Right forelimb (tissue), 1 donor: ENCODE results near the gene TRABD.
A peak's percentile ranks its signal among the peaks of the same experiment; 100 is the strongest.

ENCODE experiments used
- DNase-seq: peaks from one replicate; pipeline ENCODE4 v3.0.0-alpha.2; 2018

The TRABD gene

DNA sequence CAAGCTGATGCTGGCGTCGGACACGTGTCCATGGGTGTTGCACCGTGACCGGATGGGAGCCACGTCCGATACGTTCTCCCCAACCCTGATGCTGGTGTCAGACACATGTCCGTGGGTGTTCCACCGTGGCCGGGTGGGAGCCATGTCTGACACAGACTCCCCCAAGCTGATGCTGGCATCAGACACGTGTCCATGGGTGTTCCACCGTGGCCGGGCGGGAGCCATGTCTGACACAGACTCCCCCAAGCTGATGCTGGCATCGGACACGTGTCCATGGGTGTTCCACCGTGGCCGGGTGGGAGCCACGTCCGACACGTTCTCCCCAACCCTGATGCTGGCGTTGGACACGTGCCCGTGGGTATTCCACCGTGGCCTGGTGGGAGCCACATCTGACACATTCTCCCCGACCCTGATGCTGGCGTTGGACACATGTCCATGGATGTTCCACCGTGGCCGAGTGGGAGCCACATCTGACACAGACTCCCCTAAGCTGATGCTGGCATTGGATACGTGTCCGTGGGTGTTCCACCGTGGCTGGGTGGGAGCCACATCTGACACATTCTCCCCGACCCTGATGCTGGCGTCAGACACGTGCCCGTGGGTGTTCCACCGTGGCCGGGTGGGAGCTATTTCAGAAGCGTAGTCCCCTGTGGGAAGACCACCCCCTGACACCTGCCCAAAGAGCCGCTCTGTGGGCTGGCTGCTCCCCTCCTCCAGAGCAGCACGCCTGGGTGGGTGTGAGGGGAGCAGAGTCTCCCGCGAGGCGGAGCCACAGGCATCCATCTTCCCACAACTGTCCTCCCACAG is 35.1 kb downstream of the TRABD start:
- no peak for DNase-seq

DNA sequence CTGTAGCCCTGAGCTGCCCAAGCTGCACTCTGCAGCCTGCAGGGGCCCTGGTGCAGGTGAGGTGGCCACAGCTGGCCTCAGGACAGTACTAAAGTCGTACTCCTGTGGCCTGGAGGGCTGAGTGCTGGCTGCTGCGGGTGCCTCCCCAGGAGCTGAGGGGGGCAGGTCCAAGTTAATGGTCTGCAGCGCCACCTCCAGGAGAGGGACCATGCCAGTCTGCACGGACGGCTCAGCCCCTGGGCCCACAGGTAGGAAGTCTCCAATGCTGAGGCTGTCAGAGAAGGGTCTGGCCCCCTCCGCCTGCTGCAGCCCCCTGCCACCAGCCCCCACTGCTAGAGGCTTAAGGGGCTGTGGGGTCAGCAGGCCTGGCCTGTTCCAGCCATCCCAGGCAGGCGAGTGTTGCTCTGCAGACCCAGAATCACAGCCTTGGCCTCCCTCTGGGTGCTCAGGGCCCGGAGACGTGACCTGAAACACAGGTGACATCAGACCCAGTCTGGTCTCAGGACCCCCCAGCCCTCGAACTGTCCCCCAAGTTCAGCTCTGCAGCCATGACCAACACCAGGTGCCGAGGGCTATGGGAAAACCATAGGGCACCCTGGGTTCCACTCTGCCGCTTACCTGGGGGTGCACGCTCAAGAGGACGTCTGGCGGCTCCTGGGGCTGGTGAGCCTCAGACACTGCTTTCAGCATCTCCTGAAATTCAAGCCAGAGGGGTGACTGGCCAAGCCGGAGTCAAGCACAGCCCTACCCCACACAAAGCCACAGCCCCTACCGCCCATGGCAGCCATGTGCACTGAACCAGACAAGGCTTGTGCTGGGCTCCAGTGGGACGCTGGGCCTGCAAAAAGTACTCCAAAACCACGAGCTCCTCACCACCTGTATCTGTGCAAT is 35.9 kb downstream of the TRABD start:
- no peak for DNase-seq

DNA sequence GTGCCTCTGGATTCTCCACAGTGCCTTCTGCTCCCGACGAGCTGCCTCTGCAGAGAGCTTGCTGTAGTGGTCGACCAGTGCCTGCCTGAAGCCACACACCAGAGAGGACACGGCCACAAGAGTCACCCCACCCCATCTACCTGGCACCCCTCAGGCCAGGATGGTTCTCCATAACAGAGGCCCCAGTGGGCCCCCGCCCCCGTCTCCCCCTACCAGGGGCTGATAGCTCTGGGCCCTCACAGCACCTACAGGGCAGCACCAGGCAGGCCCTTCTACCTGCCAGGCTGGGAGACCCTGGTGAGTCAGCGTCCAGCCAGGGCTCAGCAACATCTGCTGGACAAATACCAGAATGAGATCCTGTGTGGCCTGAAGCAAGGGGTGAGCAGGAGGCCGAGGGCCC is 36.8 kb downstream of the TRABD start:
- no peak for DNase-seq

DNA sequence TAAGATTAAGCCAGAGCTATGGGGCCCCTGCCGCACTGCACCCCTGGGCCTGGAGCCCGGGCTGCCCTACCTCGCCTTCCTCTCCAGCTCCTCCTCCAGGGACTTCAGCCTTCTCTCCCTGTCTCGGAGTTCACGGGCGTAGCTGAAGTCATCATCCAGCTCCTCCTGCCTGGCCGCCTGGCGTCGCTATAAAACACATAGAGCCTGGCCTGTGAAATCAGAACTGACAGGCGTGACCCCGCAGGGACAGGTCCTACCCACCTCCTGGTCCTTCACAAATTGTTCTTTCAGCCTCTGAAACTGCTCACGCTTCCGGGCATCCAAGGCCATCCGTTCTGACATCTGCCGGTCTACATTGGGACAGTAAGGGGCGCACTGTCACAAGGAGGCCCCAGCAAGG is 38.4 kb downstream of the TRABD start:
- DNase-seq: no peak

DNA sequence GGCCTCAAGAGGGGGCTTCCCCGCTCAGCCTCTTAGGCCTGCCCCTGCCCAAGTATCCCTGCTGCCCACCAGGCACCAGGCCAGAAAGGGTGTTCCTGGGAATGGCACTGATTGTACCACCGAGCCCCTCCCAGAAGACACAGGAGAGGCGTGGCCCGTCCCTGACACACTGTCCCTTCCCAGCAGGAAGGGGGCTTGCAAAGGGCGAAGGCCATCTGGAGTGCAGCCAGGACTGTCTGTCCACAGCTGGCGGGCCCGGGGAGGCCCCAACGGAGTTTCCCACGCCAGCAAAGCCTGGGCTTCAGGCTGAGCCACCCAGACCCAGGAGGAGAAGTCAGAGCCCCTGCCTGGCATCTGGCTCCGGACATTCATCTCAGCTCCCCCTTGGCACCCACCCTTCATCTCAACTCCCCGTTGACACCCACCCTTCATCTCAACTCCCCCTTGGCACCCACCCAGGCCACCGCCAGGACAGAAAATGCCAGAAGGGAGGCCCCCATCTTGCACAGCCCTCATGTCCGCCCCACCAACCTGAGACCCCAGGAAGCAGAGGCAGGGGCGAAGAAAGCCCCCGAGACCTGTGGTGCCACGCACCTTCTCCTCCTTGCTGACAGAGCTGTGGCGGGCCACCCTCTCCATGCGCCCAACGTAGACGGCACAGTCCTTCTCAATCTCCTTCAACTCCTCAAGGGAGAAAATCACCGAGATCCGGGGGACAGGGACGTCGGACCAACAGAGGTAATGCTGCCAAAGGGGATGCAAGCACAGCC is 39.7 kb downstream of the TRABD start:
- DNase-seq: no peak

DNA sequence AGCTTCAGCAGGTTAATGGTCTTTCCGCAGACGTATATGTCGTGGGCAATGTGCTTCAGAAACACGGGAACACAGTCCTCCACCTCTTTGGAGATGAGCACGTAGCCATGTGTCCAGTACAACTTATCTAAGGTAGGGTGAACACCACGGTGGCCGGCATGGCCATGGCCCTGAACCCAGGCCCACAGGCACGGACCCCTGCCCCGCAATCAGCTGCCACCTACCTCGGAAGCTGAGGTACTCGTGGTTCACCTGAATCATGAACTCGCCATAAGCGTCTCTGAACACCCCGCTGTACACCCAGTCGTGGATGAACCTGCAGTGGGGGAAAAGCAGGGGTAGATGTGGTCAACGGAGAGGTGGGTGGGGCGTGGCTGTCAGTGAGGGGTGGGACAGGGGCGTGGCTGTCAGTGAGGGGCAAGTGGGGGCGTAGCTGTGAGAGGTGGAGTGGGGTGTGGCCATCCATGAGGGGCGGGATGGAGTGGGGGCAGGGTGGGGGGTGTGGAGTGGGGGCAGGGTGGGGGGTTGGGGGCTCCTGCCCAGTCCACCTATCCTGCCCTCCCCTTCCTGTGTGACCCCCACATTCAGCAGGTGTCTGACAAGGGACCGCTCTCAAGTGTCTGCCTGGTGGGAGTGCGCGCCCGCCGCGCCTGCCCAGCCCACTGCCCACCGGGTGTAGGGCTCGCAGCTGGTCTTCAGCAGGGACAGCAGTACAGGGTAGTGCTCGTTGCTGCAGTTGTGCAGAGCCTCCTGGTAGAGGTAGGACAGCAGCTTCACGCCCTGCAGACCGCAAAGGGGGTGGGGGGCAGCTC is 40.6 kb downstream of the TRABD start:
- no peak for DNase-seq

DNA sequence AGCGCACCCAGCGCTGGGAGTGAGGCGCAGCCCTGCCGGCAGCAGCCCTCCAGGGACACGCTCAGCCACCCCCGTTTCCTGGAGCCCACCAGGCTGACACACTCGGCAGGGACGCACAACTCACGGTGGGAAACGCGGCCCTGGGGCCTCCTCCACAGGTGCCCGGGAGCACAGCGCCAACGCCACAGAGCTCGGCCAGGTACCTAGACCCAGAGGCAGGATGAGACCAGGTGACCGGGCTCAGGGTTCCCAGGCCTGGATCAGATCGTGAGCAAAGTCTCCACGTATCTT is 41.1 kb downstream of the TRABD start:
- no peak for DNase-seq

DNA sequence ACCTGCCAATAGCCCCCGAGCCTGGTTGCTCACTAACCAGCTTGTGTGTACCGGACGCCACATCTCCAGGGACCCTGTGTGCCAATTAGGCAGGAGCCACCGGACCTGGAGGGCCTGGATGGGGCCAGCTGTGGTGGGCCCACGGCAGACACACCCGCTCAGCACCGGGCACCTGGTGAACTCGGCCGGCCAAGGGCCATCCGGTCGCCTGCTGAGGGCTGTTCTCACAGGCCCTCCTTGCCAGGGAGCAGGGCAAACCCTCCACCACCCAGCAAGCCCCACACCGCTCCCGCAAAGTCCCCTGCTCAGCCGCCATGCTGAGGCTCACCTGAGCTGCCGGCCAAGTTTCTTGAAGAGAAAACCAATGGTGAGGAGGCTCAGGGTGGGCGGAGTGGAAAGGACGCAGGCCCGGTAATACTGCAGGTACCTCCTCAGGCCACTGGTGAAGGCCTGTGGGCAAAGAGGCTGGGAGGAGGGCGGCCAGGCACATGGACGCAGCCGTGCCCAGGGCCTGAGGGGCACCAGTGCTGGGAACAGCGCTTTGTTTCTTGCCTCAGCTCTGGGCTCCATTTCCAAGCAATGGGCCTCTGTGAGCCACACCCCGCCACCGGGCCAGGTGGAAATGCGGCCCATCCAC is 42.0 kb downstream of the TRABD start:
- no peak for DNase-seq

DNA sequence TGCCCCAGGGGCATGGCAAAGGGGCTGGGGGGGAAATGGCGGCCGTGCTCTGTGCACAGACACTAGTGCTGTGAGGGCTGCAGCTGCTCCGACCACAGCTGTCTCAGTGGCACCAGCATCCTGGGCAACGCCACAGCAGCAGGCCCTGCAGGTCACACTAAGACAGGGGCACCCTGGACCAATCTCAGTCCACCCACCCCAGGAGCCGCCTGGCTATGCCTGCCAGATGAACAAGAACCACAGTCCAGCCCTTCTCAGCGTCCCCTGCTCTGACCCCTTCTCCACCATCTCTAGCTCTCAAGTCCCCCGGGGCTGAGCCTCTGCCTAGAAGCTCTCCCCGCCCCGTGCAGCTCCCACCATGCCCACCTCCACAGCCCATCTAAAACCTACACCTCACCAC is 42.7 kb downstream of the TRABD start:
- no peak for DNase-seq

DNA sequence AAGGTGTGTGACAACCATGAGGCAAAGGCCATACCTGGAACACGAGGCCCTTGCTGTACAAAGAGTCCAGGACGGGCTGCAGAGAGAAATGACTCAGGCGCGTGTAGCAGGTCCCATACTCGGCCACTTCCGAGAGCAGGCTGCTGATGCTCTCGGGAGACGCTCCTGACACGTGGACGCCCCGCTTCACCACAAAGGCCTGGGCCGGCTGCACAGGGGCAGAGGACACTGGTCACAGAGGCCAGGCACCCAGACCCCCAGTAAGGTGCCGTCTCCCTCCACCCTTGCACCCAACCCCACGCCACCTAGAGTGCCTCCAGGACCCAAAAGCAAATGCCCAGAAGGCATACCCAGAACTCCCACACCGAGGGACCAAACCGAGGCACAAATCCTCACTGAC is 43.7 kb downstream of the TRABD start:
- no peak for DNase-seq

DNA sequence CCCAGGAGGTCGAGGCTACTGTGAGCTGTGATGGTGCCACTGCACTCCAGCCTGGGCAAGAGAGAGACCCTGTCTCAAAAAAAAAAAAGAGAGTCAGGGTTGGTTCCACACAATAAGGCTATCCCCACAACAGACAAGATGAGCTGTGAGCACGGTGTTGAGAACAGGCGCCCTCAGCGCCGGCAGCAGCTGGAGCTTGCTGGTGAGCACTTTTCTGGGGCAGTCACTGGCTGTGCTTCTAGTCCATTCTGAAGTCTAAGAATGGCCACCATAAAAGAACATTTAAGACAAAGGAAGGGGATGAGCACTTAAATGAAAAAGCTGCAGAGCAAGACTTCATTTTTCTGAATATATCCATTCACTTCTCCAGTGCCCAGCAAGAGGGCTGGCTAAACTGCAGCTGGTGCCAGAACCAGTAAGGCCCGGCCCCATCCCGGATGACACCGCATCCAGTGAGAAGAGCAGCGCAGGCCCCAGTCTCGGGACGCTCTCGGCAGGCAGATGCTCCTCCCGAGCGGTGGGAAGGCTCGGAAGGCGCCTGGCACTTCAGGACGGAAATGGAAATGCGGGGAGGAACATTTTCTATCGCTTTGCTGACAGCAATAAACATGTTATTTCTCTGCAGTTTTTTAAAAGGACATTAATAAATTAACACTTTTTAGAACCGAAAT is 46.9 kb downstream of the TRABD start:
- DNase-seq: no peak

DNA sequence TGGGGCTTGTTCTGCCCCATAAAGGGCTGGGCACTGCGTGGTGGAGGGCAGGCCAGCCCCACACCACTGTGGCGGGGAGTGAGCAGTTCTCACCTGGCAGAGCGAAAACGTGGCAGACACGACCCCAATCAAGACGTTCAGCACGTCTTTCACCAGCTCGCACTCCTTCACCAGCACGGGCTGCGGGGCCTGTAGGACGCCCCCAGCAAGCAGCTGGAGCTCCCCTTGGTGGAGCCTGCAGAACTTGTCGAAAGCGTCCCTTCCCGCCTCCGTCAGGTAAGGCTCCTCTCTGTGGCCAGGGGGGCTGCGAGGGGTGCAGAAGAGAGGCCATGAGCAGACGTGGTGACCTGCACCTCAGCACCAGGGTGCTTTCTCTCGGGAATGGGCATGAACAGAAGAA is 47.5 kb downstream of the TRABD start:
- DNase-seq: no peak

DNA sequence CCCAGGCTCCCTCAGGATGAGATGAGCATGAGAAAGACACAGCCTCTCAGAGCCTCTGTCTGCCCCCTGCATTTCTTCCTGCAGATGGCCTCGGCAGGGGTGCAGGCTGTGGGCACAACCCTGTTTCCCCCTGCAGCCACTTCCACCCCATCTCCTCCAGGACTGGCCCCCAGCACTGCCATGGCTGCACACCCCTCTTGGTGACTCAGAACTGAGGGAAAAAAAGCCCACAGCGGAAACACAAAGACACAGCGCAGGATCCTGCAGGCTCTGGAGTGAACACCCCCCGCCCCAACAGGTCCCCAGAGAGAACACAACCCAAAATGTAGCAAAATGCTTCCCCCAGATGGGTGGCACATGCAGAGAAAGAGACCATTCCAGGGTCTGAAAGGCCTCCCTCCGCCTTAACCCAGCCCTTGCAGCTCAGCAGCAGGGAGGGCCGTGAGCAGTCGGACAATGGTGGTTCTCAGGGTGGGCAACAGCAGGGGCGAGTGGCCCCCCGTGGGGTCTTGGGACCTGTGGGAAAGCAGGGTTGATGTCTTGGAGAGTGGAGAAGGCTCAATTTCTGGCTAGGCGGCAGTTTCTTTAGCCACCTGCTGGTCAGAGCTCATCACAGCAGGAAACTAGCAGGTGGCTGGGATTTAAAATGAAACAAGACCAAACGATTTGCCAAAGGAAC is 51.2 kb downstream of the TRABD start:
- no peak for DNase-seq

DNA sequence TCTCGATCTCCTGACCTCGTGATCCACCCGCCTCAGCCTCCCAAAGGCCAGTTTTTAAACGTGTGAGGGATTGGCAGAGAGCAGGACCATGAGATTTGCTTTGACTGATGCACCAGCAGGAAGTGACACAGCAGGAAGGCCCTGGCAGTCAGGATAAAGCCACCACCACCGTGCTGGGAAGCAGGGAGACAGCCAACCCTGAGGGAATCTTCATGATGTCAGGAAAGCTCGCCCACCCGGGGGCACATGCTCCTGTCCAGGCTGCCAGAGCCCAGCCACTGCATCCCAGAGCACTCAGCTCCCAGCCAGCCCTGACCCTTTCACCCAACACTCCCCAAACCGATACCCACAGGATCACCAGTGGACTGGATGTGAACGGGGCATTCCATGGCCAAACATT is 53.0 kb downstream of the TRABD start:
- no peak for DNase-seq

DNA sequence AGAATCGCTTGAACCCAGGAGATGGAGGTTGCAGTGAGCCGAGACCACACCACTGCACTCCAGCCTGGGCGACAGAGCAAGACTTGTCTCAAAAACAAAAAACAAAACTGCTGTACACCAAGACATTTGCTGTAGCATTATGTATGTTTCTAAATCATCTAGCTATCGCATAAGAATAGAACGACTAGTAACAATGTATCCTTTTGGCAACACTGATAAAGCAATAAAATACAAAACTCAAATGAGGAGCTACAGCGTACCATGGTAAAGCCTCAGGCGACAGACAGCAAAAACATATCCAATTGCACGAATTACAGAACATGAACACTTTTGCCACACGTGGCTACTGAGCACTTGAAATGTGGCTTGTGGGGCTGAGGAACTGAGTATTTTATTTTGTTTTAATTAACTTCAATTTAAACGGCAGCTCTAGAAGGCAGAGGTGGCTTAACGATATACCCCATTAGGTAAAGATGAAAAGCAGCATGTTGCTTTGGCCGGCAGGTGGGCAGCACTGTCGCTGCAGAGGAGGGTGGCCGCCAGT is 56.8 kb downstream of the TRABD start:
- DNase-seq: no peak

DNA sequence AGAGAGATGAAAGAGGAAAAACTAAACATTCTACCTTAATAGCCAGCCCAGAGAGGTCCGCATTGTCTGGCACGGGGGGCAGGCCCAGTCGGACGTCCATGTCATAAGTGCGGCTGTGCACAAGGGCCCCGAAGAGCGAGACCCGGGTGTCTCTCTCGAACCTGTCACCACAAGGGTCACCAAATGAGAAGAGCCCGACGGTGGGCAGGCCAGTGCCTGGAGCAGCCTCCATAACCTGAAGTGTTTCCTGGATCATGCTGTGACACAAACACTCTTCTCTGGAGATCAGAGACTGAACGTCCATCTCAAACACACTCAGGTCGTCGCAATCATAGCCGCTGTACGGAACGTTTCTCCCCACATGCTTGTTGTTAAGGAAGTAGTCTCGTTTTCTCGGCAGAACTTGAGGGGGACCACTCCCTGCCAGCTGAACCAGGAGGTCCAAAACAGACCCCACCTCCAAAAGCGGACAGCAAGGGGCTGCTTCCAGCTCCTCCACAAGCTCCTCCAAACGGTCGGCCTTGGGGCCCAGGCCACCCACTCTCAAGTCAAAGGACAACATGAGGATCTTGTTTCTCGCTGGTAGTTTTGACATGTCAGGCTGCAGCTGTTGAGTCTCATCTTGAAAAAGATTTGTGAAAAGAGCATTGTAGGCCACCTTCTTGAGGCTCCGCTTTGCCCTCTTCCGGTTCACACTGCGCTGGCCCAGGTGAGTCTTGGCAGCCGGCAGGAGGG is 58.1 kb downstream of the TRABD start:
- no peak for DNase-seq

DNA sequence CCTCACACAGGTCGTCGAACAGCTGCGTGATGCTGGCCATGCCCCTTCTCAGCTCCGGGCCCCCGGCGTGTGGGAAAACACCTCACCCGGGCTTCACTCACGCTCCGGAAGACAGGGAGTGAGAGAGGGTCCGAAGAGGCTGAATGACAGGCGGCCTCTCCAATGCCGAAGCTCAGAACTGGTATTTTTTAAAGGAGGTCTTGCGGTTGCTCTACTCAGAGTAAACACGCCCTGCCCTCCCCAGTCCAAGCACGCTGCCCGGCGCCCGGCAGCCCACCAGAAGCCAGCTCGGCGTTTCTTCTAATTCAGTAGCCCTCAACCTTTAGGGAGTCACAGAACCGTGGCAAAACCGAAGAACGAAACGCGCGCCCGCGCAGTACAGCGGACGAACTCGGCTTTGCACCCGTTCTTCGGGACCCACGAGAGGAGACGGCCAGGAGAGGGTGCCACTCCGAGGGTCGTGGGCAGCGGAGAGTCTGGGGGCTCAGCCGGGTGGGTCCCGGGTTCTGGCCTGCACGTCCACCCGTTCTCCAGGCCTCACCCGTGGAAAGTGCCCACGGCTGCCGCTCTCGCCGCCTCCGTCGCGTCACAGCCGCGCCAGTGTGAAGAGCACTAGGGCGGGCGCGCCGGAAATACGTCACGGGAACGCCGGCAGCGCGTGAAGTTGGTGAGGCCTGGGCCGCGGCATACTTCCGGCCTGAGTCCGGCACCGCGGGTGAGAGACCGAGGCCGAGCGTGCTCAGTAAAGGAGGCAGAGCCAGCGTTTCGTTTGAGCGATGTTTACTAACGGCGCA is 58.9 kb downstream of the TRABD start, which contains the start of gene TUBGCP6:
TSS of gene TUBGCP6 (minus strand) at position 604 of the 794 bp plus-strand sequence. CDS start at position 40, 564 bp downstream.
- DNase-seq: peak; percentile 96

DNA sequence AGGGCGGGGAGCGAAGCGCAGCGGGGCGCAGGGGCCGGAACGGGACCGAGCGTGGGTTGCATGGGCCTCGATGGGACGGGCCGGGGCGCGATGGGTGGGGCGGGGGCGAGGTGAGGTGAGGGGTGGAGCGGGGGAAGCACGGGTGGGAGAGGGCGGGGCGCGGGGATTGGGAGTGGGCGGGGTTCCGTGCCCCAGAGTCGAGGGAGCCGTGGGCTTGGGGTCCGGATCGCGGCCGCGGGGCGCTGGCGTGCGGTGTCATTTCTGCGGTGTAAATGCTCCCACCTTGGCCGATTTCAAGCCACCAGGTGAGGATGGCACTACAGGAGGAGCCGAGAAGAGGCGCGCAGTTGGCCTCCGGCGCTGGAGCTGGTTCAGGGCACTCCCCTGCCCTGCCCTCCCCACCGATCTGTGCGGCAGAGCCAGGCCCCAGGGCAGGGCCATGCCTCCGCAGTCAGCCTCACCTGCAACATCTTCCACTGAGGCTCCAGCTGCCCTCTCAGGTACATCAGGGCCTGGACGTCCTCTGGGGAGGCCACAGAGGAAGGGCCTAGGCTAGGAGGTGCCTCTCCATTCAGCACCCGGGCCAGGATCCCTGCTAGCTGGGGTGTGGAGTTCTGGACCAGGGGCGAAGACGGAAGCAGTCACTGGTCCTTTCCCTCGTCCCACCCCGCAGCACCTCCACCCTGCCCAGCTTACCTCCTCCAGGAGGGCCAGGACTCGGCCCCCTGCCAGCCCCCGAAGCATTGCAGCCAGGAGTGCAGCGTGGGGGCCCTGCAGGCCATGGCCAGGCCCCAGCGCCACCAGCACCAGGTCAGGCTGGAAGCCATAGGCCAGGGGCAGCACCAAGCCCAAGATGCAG is 59.7 kb downstream of the TRABD start:
- no peak for DNase-seq
